Ascending aorta (tissue), 2 donors: ENCODE data around the gene MAP3K12. TPM values are rescaled to one million over a fixed set of nuclear protein-coding genes. Genes with fewer than 3 reads are reported as not detected.

Experiments
- DNase-seq, 2 donors: peaks; one replicate each; pipeline ENCODE4 v3.0.0-alpha.2; 2019; ENCODE audit warnings: low spot score in 2 of 2
- H3K27ac ChIP-seq, 2 donors: fragments of 200-600 bp; sonication (generic); one replicate each; pipeline ENCODE4 v1.5.1; 2016 to 2017; ENCODE audit warnings: mild to moderate bottlenecking in 1 of 2
- H3K27me3 ChIP-seq: fragments of 200-600 bp; sonication (generic); one replicate; pipeline ENCODE4 v1.5.1; 2017
- H3K36me3 ChIP-seq, 2 donors: fragments of 200-600 bp; sonication (generic); one replicate each; pipeline ENCODE4 v1.5.1; 2016
- H3K4me1 ChIP-seq, 2 donors: fragments of 200-600 bp; sonication (generic); one replicate each; pipeline ENCODE4 v1.5.1; 2016 to 2017; ENCODE audit warnings: mild to moderate bottlenecking in 1 of 2
- H3K4me3 ChIP-seq, 2 donors: fragments of 200-600 bp; sonication (generic); one replicate each; pipeline ENCODE4 v1.5.1; 2016 to 2017; ENCODE audit warnings: mild to moderate bottlenecking in 1 of 2
- H3K9me3 ChIP-seq, 2 donors: fragments of 200-600 bp; sonication (generic); one replicate each; pipeline ENCODE4 v1.5.1; 2016
- intact Hi-C: fragments of 100-400 bp; cut with DNase I; formaldehyde crosslinking; loops from one replicate; pipeline ENCODE4 v1.15.1; 2023
- total RNA-seq: library from RNA; depleted of rRNA; stranded (reverse); fragments of >200 nt; gene quantifications from one replicate; pipeline ENCODE4 v1.1.0, GENCODE V29; 2016
- TF ChIP-seq, protein P1 (sequence below), 3 experiments: fragments of 200-600 bp in 2 of 3; fragments of 450-650 bp in 1 of 3; sonication (generic) in 2 of 3; IDR thresholded peaks; one replicate each; pipeline ENCODE4 v1.5.1; 2016 to 2019; ENCODE audit warnings: antibody characterized with exemption in 3 of 3, mild to moderate bottlenecking in 1 of 3, moderate library complexity in 1 of 3

MAP3K12 gene
- total RNA-seq, 1 donor from 2014 or later, result 20.8 TPM

DNA sequence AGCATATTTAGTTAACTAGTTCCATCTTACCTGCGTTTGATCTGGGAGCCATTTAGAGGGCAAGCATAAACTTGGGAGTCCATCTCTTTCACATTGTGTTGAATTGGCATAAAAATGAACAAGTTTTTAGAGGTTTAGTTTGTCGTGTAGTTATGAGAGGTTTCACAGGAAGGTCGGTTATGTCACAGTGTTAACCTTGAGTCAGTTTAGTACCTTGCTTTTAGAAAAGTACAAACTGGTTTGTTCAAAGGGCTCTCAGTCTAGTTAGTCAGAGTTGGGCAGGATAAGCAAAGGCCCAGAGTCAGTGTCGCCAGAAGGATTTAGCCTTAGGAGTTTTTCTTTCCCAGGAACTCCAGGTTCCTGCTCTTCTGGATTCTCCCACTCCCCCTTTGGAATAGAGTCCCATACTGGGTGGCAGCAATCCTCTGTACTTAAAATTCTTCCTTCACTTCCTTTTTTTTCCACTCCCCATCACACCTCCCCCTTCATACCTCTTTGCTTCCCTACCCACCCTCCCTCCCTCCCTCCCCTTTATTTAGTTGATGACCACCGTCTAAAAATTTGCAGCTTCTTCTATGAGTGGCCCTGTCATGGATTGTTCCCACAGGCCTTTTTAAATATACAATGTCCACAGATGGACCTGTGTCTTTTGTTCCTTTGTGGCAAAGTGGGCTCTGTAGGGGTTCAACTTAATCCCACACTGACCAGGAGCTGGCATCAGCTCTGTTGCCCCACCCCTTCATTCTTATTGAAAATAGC, 35.3 kb downstream of the MAP3K12 start:
- intact Hi-C loops, result no loop called here
- Histone ChIP-seq H3K36me3 (peaks cover 99 to 100% of the 10 kb centered on the region in 2 donors), H3K9me3 (no peaks in the 10 kb centered on the region), H3K27ac (no peak overlapping the region), H3K27me3 (no peaks in the 10 kb centered on the region), H3K4me3 (no peak overlapping the region), H3K4me1 (no peaks in the 10 kb centered on the region)
- TF ChIP-seq, protein P1, sequence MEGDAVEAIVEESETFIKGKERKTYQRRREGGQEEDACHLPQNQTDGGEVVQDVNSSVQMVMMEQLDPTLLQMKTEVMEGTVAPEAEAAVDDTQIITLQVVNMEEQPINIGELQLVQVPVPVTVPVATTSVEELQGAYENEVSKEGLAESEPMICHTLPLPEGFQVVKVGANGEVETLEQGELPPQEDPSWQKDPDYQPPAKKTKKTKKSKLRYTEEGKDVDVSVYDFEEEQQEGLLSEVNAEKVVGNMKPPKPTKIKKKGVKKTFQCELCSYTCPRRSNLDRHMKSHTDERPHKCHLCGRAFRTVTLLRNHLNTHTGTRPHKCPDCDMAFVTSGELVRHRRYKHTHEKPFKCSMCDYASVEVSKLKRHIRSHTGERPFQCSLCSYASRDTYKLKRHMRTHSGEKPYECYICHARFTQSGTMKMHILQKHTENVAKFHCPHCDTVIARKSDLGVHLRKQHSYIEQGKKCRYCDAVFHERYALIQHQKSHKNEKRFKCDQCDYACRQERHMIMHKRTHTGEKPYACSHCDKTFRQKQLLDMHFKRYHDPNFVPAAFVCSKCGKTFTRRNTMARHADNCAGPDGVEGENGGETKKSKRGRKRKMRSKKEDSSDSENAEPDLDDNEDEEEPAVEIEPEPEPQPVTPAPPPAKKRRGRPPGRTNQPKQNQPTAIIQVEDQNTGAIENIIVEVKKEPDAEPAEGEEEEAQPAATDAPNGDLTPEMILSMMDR (IDR thresholded peaks at IDR 0.05), result no peak
- no peak for DNase-seq

DNA sequence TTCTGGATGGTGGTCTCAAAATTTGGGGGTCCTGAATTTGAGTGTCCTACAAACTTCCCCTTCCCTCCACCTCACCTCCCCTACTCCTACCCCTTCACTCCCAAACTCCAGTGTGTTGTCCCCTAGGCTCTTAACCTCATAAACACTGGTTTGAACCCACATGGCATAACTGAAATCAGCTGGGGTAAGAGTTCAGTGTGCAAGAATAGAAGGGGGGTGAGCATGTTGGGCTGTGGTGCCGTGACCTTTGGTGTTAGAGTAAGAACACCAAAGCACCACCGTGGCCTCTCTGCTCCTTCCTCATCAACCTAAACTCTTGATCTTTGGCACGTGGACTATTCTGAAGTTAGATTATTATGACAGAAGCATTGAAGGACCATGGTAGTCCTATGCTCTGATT, 36.3 kb downstream of the MAP3K12 start:
- Histone ChIP-seq H3K27me3 (no peaks in the 10 kb centered on the region), H3K36me3 (peaks cover 99 to 100% of the 10 kb centered on the region in 2 donors), H3K4me1 (no peaks in the 10 kb centered on the region), H3K4me3 (no peak overlapping the region), H3K27ac (no peak overlapping the region), H3K9me3 (no peaks in the 10 kb centered on the region)
- TF ChIP-seq, protein P1 (IDR thresholded peaks at IDR 0.05), result no peak
- no peak for DNase-seq
- intact Hi-C loops, result no loop called here

DNA sequence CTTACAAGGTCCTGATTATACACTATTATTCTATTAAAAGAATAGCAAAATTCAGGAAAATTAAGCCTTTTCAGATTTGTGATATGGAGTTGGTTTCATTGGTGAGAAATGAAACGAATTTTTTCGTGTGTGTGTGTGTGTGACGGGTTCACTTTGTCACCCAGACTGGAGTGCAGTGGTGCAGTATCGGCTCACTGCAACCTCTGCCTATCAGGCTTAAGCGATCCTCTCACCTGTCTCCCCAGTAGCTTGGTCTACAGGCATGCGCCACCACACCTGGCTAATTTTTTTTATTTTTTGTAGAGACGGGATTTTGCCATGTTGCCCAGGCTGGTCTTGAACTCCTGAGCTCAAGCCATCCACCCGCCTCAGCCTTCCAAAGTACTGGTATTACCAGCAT, 37.7 kb downstream of the MAP3K12 start:
- Histone ChIP-seq H3K4me3 (no peak overlapping the region), H3K4me1 (no peaks in the 10 kb centered on the region), H3K27me3 (no peaks in the 10 kb centered on the region), H3K9me3 (no peaks in the 10 kb centered on the region), H3K36me3 (peaks cover 99 to 100% of the 10 kb centered on the region in 2 donors), H3K27ac (no peak overlapping the region)
- TF ChIP-seq, protein P1 (IDR thresholded peaks at IDR 0.05), result no peak
- DNase-seq, result no peak
- intact Hi-C loops, result no loop called here

DNA sequence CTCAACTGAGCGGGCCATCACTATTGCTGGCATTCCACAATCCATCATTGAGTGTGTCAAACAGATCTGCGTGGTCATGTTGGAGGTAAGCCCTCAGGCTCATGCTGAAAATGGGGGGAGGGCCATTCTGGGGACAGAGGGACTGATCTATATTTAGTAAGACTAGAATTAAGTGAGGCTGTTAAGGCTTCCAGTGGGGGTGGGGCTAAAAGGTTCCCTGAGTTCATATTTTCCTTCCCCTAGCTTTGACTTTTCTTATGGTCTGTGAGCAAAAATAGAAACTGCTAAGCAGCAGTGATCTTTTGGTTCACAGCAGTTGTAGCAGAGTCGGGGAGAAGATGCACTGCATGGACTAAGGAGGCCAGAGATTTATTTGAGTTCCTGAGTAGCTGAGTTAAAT, 38.2 kb downstream of the MAP3K12 start:
- peaks cover 99 to 100% of the 10 kb centered on the region in 2 donors for H3K36me3 ChIP-seq
- DNase-seq, result no peak
- H3K9me3 ChIP-seq, result no peaks in the 10 kb centered on the region
- TF ChIP-seq, protein P1 (IDR thresholded peaks at IDR 0.05), result no peak
- no peaks in the 10 kb centered on the region for H3K27me3 ChIP-seq
- H3K4me1 ChIP-seq, result no peaks in the 10 kb centered on the region
- intact Hi-C loops, result no loop called here
- H3K4me3 ChIP-seq, result no peak overlapping the region
- peak overlapping the region in 1 of 2 donors; percentile 10 for H3K27ac ChIP-seq

DNA sequence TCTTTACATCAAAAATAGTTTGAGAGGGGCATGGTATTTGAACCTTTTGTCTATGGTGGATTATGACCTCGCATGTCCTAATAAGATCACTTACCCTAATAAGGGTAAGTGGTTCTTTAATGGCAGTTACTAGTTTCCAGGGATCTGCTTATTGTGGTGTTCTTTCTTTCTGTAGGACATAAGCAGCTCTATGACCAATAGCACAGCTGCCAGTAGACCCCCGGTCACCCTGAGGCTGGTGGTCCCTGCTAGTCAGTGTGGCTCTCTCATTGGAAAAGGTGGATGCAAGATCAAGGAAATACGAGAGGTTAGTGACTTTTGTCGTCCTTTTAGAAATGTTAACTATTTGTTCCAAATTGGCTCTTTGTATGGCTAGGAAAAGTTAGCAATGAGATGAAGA, 40.2 kb downstream of the MAP3K12 start:
- H3K4me3 ChIP-seq, result no peak overlapping the region
- peaks cover 3% of the 10 kb centered on the region in 2 donors for H3K4me1 ChIP-seq
- TF ChIP-seq, protein P1 (IDR thresholded peaks at IDR 0.05), result no peak
- H3K27me3 ChIP-seq, result no peaks in the 10 kb centered on the region
- intact Hi-C loops, result no loop called here
- no peak overlapping the region for H3K27ac ChIP-seq
- no peaks in the 10 kb centered on the region for H3K9me3 ChIP-seq
- peaks cover 98 to 100% of the 10 kb centered on the region in 2 donors for H3K36me3 ChIP-seq
- DNase-seq, result no peak
